ENCODE results near the gene CYP20A1. TPM values are rescaled to one million over a fixed set of nuclear protein-coding genes. Genes with fewer than 3 reads are reported as not detected.
"Not testable (repeated sequence)": the region's sequence is repeated elsewhere in the genome, so short reads cannot be mapped to it uniquely, and the experiment has no call there.

The CYP20A1 gene
- polyA plus RNA-seq, 3 donors: 17.3 to 26.5 (median 23.2) TPM

DNA sequence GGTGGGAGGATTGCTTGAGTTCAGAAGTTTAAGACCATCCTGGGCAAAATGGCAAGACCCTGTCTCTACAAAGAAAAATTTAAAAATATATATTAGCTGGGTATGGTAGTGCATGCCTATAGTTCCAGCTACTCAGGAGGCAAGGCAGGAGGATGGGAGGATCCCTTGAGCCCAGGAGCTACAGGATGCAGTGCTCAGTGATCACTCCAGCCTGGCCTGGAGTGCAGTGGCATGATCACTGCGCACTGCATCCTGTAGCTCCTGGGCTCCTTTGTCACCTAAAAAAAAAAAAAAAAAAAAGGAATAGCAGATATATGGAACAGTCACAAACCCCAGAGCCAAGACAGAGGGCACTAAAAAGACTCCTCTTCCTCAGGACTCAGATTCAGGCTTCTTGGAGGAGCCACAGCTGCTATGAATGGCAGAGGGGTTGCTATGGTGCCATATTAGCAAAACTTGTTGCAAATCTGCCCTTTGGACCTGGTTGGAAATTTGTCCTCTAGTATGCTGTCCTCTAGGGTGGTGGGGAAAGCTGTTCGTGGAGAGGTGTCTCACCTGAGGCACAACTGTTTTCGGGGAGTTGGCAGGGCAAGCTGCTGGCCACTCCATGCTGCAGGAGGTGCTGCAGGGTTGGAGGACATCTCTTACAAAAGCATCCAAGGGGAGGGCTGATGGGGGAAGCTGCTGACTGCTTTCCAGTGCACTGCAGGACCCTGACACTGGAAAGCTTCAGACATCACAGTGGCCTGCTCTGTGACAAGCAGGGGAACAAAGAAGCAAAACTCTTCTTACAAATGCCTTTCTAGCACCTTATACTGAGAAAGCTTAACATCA lies 22.7 kb downstream of the CYP20A1 start:
- no peak for DNase-seq

DNA sequence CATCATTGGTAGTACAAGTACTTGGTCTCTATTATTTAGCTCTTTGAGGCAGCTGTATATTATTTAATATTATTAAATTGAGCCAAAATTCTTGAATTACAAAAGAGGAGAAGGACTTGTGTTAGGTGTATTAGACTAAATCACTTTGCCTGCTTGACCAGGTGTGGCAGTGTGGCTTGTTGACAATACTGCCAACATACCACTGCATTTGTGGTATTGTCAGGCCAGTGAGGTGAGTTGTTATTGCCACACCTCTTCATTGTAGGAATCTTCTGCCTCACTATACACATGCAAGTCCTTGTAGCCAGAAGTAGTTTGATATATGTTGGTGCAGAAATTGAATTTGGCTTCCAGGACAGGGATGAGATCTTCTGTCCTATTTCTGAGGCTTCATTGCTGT lies 40.5 kb downstream of the CYP20A1 start:
- DNase-seq: no peak

DNA sequence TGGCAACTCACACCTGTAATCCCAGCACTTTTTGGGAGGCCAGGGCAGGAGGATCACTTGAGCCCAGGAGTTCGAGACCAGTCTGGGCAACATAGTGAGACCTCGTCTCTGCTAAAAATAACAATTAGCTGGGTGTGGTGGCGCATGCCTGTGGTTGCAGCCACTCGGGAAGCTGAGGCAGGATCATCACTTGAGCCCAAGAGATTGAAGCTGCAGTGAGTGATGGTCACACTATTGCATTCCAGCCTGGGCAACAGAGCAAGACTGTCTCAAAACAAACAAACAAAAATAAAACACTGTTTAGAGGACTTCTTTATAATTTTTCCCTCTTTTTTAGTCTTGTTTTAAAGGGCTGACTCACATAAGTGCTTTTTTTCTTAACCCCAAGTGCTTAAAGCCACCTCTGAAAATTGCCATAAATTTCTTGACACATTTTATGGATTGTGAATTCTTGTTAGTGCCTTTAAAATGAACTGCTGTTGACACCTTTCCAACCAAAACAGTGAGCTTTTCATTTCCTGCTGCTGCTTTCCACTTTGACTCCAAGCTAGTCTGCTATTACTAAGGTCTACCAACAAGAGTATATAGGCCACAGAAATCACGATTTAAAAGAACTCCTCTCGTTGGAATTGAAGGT lies 41.7 kb downstream of the CYP20A1 start:
- DNase-seq: peak; percentile 80

DNA sequence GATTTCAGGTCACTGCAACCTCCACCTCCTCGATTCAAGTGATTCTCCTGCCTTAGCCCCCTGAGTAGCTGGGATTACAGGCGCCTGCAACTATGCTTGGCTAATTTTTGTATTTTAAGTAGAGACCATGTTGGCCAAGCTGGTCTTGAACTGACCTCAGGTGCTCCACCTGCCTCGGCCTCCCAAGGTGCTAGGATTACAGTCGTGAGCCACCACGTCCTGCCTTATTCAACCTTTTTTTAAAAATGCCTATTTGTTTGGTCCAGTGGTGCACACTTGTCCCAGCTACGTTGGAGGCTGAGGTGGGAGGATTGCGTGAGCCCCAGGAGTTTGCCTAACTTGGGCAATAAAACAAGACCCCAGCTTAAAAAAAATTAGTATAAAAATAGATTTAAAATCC lies 43.3 kb downstream of the CYP20A1 start:
- no peak for DNase-seq

DNA sequence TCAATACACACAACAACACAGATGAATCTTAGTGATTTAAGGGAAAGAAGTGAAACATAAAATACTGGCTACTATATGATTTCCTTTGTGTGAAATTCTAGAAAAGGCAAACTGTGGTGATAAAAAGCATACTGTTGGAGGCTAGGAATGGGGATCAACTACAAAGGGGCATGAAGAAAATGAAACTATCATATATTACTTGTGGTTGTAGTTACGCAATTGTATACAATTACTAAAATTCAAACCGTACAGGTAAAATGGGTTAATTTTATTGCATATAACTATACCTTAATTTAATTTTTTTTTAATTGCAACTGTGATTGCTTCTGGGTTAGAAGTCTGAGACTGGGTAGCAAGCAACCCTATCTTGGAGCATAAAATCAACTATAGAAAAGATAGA lies 47.7 kb downstream of the CYP20A1 start:
- no peak for DNase-seq

DNA sequence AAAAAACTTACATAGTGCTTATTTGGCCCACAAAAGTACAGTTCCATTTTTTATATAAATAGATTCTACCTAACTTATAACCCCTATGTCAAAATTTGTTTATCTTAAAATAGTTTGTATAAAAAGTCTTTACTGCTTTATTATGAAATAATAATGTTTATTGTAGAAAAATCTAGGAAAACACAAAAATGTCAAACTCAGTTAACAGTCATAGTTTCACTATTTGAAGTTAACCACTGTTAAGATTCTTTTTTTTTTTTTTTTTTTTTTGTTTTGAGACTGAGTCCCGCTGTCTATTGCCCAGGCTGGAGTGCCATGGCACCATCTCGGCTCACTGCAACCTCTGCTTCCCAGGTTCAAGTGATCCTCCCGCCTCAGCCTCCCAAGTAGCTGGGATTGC lies 62.8 kb downstream of the CYP20A1 start:
- no peak for DNase-seq

DNA sequence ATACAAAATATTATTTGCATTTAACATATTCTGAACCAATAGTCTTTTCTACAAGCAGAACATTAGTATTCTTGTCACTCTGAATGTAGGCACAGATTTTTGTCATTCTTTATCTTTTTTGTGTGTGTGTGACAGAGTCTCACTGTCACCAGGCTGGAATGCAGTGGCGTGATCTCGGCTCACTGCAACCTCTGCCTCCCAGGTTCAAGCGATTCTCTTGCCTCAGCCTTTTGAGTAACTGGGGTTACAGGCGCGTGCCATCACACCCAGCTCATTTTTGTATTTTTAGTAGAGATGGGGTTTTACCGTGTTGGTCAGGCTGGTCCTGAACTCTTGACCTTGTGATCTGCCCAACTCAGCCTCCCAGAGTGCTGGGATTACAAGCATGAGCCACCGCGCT lies 63.8 kb downstream of the CYP20A1 start:
- not testable (repeated sequence) for DNase-seq

DNA sequence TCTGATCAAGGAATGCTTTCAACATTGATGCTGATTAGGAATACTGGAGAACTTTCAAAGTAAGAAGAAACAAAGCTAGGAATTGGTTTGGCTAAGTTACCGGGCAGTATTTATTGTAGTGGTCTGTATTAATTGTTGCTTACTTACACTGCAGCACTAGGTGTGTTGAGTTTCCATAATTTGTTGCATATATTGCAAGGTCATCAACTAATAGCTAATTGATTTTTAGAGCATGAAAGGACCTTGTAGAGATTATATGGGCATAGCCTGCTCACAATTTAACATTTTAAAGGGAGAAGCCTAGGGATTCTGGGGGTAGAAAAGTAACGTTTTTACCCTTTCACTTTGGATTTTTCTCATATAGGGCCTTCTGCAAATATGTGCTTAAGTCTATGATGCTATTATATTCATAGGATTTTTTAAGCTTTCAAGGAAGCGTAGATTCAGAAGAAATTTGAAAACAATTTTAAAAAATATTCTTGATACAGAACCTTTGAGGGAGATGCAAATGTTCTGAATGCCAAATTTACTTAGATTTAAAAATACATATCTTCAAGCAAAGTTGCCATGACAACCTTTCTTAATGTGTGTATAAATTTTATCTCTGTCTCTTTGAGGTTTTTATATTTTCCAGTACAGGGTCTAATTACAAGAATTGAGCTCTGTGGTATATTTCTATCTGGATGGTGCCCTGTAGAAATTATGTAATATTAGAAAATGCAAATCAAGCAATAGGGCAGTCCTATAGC lies 72.0 kb downstream of the CYP20A1 start:
- DNase-seq: no peak

DNA sequence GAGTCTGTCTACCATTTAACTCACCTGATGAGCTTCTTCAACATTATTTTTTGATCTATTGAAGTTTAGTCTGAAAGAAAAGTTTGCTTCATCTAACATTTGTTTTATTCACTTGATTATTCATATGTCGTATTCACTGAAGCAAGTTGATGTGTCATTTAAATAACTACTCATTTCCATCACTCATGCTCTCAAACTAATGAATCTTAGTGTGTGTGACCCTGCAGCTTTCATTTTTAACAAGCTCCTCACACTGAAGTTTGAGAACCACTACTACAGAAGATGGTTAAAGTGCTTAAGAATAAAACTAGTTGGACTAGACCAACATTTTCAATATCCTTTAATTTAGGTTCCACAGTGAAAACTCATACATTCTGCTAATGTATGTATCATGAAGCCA lies 87.5 kb downstream of the CYP20A1 start:
- no peak for DNase-seq

DNA sequence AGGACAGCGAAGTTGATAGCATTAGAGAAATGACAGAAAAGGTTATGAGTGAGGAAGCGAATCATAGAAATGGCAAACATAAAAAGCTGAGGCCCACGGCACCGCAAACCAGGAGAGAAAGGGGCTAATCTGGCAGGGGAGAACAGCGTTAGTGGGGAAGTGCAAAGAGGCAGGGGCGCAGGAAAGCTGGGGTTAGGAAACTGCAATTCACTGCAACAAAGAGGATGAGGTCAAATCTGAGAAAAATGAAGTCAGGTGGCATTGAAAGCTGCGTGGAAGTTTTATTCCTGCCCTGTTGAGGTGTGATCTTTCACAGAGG lies 88.7 kb downstream of the CYP20A1 start:
- DNase-seq: no peak

DNA sequence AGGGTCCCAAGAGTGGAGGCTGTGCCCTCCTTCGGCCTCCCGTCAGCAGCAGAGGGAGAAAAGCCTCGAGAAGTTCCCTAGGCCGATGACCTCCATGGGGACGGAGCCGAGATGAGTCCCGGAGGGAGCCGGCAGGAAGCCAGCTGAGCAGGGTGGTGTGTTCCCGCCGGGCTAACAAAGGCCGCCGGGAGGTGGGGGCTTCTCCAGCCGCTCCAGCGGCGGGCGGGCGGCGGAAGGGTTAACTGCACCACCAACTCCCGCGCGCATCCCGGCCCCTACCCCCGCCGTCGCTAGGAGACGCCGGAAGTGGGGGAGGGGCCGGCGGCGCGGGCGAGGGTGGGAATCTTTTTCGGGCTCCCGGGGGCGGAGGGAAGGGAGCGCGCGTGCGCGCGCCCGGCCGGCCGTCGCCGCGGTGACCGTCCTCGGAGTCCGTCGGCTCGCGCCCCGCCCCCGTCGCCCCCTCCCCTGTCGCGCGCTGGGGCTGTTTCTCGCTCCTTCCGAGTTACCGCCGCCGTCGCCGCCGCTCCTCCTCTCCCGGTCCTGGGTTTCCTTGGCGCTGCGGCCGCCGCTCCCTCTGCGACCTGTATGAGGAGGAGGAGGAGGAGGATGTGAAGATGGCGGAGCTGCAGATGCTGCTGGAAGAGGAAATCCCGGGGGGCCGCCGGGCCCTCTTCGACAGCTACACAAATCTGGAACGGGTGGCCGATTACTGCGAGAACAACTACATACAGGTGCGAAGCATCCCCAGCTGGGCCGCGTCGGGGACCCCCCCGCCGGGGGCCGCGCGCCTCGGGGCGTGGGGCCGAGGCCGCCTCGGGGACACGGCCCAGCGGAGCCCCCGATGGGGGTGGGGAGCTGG lies 89.3 kb downstream of the CYP20A1 start, which contains the start of gene ABI2:
Gene ABI2 (plus strand): TSS at position 494 of the 859 bp plus-strand sequence. CDS start 121 bp downstream, at position 615.
- DNase-seq: peak; percentile 95

DNA sequence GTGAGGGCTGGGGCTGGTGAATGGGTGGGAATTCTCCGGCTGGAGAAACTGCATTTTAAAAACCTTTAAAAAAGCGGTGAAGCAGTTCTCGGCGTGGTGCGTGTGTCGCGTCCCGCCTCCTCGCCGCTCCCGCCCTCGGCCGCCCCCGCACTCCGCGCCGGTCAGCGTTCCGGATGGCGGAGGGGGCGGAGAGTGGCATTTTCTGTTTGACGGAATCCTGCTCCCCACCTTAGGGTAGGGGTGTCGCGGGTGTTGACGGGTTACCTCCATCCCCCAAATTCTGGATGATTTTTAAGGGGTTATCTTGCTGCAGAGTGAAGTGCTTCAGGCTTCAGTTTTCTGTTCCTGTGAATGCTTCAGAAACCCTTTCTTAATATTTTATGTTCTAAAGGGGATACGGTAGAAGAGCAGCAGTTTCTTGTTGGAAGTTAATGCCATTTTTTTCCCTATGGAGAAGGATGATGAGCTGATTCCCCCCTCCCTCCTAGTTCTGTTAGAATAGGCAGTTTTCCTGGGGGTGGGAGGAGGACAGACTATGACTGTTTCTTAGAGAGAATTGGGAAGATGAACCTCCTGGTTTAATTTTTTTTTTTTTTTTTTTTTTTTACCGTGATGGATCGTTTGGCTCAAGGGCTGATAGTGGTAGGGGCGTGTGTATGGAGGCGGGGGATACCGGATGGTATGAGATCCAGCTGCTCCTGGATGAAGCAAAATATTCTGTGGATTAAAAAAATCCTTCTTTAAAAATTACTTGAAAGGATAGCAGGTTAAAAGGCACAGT lies 90.1 kb downstream of the CYP20A1 start:
- DNase-seq: peak; percentile 65

DNA sequence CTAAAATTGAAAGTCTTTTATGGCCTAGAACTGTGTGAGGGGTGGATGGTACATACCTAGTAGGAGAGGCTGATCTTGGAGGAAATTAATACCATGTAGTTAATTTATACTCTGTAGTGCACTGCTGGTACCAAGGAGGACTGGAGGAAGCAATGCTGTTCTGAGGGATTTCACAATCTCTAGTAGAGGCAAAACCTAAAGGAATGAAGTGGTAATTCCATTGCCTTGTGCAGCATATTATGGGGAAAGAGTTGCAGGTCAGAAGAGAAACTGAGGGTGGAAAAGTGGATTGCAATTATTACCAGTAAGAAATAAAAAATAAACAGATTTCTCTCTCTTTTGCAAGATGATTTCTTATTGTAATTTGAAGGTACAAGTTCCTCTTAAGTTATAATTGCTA lies 91.6 kb downstream of the CYP20A1 start:
- DNase-seq: no peak

DNA sequence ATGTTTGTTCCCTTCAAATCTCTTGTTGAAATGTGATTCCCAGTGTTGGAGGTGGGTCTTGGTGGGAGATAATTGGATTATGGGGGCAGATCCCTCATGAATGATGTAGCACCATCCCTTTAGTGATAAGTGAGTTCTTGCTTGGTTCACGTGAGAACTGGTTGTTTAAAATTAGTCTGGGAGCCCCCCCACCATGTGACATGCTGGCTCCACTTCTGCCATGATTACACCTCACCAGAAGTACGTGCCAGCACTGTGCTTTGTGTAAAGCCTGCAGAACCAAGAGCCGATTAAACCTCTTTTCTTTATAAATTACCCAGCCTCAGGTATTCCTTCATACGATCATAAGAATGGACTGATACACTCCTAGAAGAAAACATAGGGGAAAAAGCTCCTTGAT lies 99.5 kb downstream of the CYP20A1 start:
- no peak for DNase-seq

DNA sequence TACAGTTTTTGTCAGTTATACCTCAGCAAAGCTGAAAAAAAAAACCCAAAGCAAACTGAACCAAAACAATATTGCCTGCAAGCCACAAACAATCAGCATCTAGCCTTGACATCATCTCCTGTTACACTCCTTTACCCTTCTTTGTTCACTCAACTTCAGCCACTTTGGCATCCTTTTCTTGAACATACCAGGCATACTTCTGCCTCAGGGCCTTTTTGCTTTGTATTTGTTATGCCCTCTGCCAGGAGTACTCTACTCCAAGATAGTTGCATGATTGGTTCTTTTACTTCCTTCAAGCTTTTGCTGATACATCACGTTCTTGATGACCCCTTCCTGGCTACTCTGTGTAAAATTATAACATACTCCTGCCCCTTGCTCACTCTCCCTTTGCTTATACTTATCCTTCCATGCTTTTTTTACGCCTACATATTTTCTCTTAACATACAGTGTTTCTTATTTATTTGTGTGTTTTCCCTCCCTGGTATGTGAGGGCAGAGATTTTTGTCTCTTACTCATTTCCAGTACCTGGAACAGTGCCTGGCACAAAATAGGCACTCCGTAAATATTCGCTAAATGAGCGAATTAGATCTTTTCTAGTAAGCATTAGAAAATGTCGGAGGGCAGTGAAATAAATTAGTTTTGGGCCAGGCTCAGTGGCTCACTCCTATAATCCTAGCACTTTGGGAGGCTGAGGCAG lies 102.1 kb downstream of the CYP20A1 start:
- no peak for DNase-seq

DNA sequence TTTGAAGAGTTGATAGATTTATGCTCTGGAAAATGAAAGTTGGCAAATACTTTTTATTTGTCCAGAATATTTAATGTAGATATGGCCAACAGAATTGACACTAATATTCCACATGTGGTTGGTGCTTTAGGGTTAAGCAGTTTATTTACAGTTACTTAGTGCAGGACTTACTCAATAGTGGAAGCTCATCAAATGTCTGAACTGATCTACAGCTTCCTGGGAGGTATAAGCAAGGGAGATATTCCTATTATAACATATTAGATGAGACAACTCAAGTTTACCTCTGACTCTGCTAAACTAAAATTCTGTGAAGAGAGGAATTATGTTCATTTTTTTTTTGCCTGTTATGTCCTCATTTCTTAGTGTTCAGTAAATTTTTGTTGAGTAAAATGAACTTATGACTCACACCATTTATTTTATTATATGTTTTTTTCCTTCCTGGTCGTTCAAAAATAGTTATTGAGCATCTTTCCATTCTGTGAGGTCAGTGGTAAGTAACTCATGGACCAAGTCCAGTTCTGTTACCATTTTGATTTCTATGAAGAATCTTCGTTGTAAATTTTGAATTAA lies 103.0 kb downstream of the CYP20A1 start:
- no peak for DNase-seq

DNA sequence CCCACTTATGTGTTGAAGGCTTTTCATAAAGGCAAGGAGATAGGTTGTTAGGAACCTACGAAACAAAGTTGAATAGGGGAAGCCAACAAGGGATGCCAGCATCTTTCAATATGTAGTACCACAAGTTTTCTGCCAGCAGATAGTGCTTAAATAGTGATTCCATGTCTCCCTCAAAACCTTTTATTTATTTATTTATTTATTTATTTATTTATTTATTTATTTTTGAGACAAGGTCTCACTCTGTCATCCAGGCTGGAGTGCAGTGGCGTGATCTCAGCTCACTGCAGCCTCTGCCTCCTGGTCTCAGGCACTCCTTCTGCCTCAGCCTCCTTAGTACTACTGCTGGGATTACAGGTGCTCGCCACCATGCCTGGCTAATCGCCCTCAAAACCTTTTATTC lies 103.6 kb downstream of the CYP20A1 start:
- DNase-seq: not testable (repeated sequence)

DNA sequence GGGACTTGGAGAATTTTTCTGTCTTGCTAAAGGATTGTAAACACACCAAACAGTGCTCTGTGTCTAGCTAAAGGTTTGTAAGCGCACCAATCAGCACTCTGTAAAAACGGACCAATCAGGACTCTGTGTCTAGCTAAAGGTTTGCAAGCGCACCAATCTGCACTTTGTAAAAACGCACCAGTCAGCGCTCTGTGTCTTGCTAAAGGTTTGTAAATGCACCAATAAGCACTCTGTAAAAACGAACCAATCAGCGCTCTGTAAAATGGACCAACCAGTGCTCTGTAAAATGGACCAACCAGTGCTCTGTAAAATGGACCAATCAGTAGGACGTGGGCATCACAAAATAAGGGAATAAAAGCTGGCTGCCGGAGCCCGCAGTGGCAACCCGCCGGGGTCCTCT lies 105.8 kb downstream of the CYP20A1 start:
- DNase-seq: no peak

DNA sequence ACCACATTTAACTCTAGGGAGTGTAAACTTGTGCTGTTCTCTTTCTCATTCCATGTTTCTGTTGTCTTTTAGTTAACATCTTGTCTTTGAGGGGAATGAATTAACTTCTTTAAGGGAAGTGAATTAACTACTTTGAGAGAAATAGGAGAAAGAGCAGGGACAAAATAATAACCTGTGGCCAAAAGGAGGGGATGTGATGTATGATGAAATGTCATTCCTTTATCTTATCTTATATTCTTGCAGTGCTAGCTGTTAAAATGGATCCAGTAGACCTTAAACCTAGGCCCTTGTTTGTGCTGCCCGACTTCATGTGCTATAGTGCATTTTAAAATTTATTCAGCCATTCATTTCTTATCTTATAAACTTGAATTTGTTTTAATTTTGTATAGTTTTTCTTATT lies 107.8 kb downstream of the CYP20A1 start:
- DNase-seq: no peak

DNA sequence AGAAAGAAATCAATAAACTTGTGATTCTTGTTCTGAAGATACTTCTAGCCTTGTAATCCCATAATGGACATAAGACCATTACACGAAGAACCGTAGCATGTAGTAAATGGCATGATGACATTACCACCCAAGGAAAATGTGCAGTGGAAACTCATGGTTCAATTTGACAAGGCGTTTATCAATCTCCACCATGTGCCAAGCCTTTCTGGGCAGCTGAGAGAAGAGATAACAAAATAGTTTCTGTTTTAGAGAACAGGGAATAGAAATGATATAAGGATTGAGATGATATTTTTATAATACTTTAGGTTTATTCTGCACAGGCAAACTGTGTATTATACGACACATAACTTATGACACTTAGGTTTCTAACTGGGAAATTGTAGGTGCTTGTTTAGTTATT lies 108.6 kb downstream of the CYP20A1 start:
- DNase-seq: no peak

Data from renal pelvis (tissue), 4 donors.